ENCODE results near the gene GRK7. TPM values are rescaled to one million over a fixed set of nuclear protein-coding genes. Genes with fewer than 3 reads are reported as not detected.

GRK7 gene
- total and polyA plus RNA-seq, 9 of the 15 experiments (the other 6 are each of a cell fraction or from before 2014, with no cell fraction given), result 0.01 to 0.08 (median 0.04) TPM; not detected in 3

GRCh38 chr3:141804778-141805639 is 41.8 kb downstream of the GRK7 start (continued):
- peak; percentile 89 for TF ChIP-seq ZNF592 (IDR thresholded peaks at IDR 0.05)
- peak; percentile 97 for TF ChIP-seq C11orf30 (IDR thresholded peaks at IDR 0.05; ENCODE audit: low read depth)
- peak; percentile 36; the same call in 1 of the 2 replicates for TF ChIP-seq HINFP (tag; conservative IDR thresholded peaks at IDR 0.05; ENCODE audit: low read depth)
- TF ChIP-seq ZNF586 (CRISPR knock-in tag; conservative IDR thresholded peaks at IDR 0.05), result no peak
- TF ChIP-seq POU5F1 (IDR thresholded peaks at IDR 0.05; ENCODE audit: borderline replicate concordance, low read depth, low read length, partially characterized antibody), result no peak
- TF ChIP-seq XRCC5 (IDR thresholded peaks at IDR 0.05; ENCODE audit: low read depth, low read length), result no peak
- no peak for TF ChIP-seq ZNF165 (CRISPR knock-in tag; IDR thresholded peaks at IDR 0.05; ENCODE audit: borderline replicate concordance)
- peak; percentile 90 for TF ChIP-seq CHAMP1 (IDR thresholded peaks at IDR 0.05)
- TF ChIP-seq ELF4 (CRISPR knock-in tag; IDR thresholded peaks at IDR 0.05), result peak; percentile 84; the same call in 1 of the 2 replicates
- peak; percentile 48 for TF ChIP-seq TBP (optimal IDR thresholded peaks at IDR 0.05; ENCODE audit: low read depth, low read length)
- TF ChIP-seq XRCC3 (IDR thresholded peaks at IDR 0.05), result no peak
- TF ChIP-seq MYNN (IDR thresholded peaks at IDR 0.05), result peak; percentile 90
- no peak for TF ChIP-seq MYNN (CRISPR knock-in tag; IDR thresholded peaks at IDR 0.05)
- TF ChIP-seq ZNF347 (CRISPR knock-in tag; IDR thresholded peaks at IDR 0.05; ENCODE audit: low read depth), result no peak
- TF ChIP-seq SP1 (CRISPR knock-in tag; IDR thresholded peaks at IDR 0.05), result peak; percentile 35; the same call in 1 of the 2 replicates
- peak; percentile 10; the same call in 1 of the 2 replicates for TF ChIP-seq ZNF431 (CRISPR knock-in tag; IDR thresholded peaks at IDR 0.05)
- peak; percentile 63; the same call in 1 of the 2 replicates for TF ChIP-seq YBX1 (IDR thresholded peaks at IDR 0.05)
- TF ChIP-seq HOMEZ (CRISPR knock-in tag; IDR thresholded peaks at IDR 0.05), result no peak

Measured in K562 (cell line).